ENCODE measurements around the gene EBI3. TPM values are rescaled to one million over a fixed set of nuclear protein-coding genes. Genes with fewer than 3 reads are reported as not detected.

EBI3 gene
- total RNA-seq, 1 donor from 2014 or later, result 1.2 TPM

- Mint-ChIP-seq H3K27ac (ENCODE audit: unreplicated experiment) (no peak overlapping the region), H3K4me3 (ENCODE audit: unreplicated experiment) (no peak overlapping the region), H3K9me3 (ENCODE audit: low read depth) (peaks cover 2% of the 10 kb centered on the region), H3K27me3 (ENCODE audit: low read depth) (no peaks in the 10 kb centered on the region), H3K36me3 (ENCODE audit: low read depth) (peaks cover 31% of the 10 kb centered on the region), H3K4me1 (ENCODE audit: low read depth) (no peaks in the 10 kb centered on the region)
- peak; percentile 85 for DNase-seq (ENCODE audit: low spot score)
- TF ChIP-seq, protein P1, sequence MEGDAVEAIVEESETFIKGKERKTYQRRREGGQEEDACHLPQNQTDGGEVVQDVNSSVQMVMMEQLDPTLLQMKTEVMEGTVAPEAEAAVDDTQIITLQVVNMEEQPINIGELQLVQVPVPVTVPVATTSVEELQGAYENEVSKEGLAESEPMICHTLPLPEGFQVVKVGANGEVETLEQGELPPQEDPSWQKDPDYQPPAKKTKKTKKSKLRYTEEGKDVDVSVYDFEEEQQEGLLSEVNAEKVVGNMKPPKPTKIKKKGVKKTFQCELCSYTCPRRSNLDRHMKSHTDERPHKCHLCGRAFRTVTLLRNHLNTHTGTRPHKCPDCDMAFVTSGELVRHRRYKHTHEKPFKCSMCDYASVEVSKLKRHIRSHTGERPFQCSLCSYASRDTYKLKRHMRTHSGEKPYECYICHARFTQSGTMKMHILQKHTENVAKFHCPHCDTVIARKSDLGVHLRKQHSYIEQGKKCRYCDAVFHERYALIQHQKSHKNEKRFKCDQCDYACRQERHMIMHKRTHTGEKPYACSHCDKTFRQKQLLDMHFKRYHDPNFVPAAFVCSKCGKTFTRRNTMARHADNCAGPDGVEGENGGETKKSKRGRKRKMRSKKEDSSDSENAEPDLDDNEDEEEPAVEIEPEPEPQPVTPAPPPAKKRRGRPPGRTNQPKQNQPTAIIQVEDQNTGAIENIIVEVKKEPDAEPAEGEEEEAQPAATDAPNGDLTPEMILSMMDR (IDR thresholded peaks at IDR 0.05), result no peak
Observed at GRCh38 chr19:4258181-4258580, 28.9 kb downstream of the EBI3 start.

DNA sequence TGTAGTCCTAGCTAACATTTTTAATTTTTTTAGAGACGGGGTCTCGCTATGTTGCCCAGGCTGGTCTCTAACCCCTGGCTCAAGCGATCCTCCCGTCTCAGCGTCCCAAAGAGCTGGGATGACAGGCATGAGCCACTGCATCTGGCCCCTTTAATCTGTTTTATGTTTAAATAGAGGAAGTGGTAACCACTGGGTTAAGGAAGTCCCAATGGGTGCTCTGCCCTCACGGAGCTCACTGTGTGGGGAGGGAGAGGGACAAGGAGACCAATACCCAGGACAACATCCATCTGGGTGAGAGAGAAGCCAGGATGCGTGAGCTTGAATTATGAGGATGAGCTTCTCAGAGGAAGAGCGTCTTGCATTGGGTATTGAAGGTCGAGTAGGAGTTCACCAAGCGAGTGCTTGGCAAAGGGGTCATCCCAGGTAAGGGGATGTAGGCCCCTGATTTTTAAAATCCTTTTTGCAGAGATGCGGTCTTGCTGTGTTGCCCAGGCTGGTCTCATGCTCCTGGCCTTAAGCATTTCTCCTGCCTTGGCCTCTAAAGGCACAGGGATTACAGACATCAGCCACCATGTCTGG lies 31.4 kb downstream of the EBI3 start:
- TF ChIP-seq, protein P1 (IDR thresholded peaks at IDR 0.05), result no peak
- no peak for DNase-seq (ENCODE audit: low spot score)
- no peaks in the 10 kb centered on the region for H3K4me1 Mint-ChIP-seq (ENCODE audit: low read depth)
- H3K27ac Mint-ChIP-seq (ENCODE audit: unreplicated experiment), result no peak overlapping the region
- no peaks in the 10 kb centered on the region for H3K9me3 Mint-ChIP-seq (ENCODE audit: low read depth)
- peaks cover 19% of the 10 kb centered on the region for H3K36me3 Mint-ChIP-seq (ENCODE audit: low read depth)
- no peaks in the 10 kb centered on the region for H3K27me3 Mint-ChIP-seq (ENCODE audit: low read depth)
- no peak overlapping the region for H3K4me3 Mint-ChIP-seq (ENCODE audit: unreplicated experiment)

GRCh38 chr19:4264812-4265211 lies 35.5 kb downstream of the EBI3 start:
- H3K27ac Mint-ChIP-seq (ENCODE audit: unreplicated experiment), result no peak overlapping the region
- TF ChIP-seq, protein P1 (IDR thresholded peaks at IDR 0.05), result no peak
- no peaks in the 10 kb centered on the region for H3K9me3 Mint-ChIP-seq (ENCODE audit: low read depth)
- no peak for DNase-seq (ENCODE audit: low spot score)
- H3K27me3 Mint-ChIP-seq (ENCODE audit: low read depth), result no peaks in the 10 kb centered on the region
- no peaks in the 10 kb centered on the region for H3K4me1 Mint-ChIP-seq (ENCODE audit: low read depth)
- no peak overlapping the region for H3K4me3 Mint-ChIP-seq (ENCODE audit: unreplicated experiment)
- H3K36me3 Mint-ChIP-seq (ENCODE audit: low read depth), result peaks cover 18% of the 10 kb centered on the region

- DNase-seq (ENCODE audit: low spot score), result no peak
- TF ChIP-seq, protein P1 (IDR thresholded peaks at IDR 0.05), result no peak
- peaks cover 15% of the 10 kb centered on the region for H3K36me3 Mint-ChIP-seq (ENCODE audit: low read depth)
- no peaks in the 10 kb centered on the region for H3K4me1 Mint-ChIP-seq (ENCODE audit: low read depth)
- H3K4me3 Mint-ChIP-seq (ENCODE audit: unreplicated experiment), result no peak overlapping the region
- no peak overlapping the region for H3K27ac Mint-ChIP-seq (ENCODE audit: unreplicated experiment)
- no peaks in the 10 kb centered on the region for H3K9me3 Mint-ChIP-seq (ENCODE audit: low read depth)
- no peaks in the 10 kb centered on the region for H3K27me3 Mint-ChIP-seq (ENCODE audit: low read depth)
Observed at GRCh38 chr19:4266253-4267000, 37.1 kb downstream of the EBI3 start.

DNA sequence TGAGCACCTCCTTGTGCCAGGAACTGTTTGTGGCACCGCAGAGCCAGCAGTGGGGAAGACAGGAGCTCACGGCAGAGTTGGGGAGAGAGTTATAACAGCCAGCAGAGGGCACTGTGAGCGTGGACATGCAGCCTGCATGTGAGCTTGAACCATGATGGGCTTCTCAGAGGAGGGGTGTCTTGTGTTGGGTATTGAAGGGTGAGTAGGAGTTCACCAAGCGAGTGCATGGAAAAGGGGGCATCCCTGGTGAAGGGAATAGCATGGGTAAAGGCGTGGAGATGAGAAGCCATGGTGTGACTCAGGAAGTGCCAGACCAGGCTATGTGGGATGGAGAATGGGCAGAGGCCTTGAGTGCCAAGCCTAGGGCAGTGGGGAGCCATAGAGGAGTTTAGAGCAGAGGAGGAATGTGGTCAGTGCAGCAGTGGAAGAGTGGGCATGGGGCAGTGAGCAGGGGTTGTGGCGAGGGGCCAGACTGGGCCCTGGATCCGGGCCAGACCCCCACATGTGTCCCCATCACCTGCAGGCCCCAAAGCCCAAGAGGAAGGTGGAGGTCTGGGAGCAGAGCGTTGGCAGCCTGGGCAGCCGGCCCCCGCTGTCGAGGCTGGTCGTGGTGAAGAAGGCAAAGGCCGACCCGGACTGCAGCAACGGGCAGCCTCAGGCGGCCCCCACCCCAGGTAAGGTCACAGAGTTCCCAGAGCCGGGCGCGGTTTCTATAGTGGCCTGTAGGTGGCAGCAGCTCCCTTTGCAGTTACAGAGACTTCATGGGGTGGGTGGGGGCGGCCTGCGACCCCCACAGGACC lies 38.0 kb downstream of the EBI3 start:
- Mint-ChIP-seq H3K36me3 (ENCODE audit: low read depth) (peaks cover 18% of the 10 kb centered on the region), H3K27ac (ENCODE audit: unreplicated experiment) (peak overlapping the region; percentile 39), H3K4me1 (ENCODE audit: low read depth) (no peaks in the 10 kb centered on the region), H3K4me3 (ENCODE audit: unreplicated experiment) (no peak overlapping the region), H3K9me3 (ENCODE audit: low read depth) (no peaks in the 10 kb centered on the region), H3K27me3 (ENCODE audit: low read depth) (no peaks in the 10 kb centered on the region)
- TF ChIP-seq, protein P1 (IDR thresholded peaks at IDR 0.05), result peak; percentile 83
- no peak for DNase-seq (ENCODE audit: low spot score)

Data from chondrocyte (in vitro differentiated cells).